ENCODE results near the gene ARL16.

DNA sequence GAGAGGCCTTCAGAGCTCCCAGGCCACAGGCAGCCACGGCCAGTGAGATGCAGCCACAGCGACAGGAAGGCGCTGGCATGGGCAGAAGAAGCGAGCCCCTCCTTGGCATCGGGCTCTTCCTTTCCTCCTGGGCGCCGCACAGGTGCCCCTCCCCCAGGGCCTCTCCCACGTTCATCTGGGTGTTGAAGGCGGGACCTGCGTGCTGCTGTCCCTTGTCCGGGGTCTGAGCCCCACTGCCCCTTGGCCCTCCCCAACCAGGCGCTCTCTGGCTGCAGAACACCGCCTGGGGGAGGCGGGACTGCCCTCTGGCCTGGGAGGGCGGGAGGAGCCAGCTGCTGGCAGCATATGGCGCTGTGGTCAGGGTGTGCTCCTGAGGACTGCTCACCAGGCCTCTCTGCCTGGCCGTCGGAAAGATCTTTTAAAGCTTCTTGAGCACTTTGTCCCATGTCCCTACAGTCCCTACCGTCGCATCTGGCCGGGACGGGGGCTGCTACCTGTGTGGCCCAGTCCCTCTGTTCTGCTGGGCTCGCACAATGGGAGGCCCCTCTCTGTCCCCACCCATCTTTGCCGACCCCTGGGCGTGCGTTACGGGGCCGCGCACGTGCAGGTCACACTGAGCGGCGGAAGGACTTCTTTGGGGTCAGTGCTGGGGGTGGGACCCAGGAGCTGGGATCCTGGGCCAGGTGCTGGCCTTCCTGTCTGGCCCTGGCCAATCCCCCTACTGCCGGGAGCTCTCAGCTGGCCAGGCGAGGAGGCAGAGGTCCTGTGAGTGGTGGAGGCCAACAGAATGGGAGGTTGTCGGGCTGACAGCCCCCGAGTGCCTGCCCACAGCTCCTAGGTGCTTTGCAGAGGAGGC is 30.2 kb upstream of the ARL16 start:
- TF ChIP-seq, protein P1, sequence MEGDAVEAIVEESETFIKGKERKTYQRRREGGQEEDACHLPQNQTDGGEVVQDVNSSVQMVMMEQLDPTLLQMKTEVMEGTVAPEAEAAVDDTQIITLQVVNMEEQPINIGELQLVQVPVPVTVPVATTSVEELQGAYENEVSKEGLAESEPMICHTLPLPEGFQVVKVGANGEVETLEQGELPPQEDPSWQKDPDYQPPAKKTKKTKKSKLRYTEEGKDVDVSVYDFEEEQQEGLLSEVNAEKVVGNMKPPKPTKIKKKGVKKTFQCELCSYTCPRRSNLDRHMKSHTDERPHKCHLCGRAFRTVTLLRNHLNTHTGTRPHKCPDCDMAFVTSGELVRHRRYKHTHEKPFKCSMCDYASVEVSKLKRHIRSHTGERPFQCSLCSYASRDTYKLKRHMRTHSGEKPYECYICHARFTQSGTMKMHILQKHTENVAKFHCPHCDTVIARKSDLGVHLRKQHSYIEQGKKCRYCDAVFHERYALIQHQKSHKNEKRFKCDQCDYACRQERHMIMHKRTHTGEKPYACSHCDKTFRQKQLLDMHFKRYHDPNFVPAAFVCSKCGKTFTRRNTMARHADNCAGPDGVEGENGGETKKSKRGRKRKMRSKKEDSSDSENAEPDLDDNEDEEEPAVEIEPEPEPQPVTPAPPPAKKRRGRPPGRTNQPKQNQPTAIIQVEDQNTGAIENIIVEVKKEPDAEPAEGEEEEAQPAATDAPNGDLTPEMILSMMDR (IDR thresholded peaks at IDR 0.05; ENCODE audit: low read depth, low read length, missing input control) = no peak
- peak; percentile 66 for TF ChIP-seq SP1 (IDR thresholded peaks at IDR 0.05)
- TF ChIP-seq RAD21 (IDR thresholded peaks at IDR 0.05) = peak in 1 of 2 donors; percentile 25
- TF ChIP-seq, protein P2, sequence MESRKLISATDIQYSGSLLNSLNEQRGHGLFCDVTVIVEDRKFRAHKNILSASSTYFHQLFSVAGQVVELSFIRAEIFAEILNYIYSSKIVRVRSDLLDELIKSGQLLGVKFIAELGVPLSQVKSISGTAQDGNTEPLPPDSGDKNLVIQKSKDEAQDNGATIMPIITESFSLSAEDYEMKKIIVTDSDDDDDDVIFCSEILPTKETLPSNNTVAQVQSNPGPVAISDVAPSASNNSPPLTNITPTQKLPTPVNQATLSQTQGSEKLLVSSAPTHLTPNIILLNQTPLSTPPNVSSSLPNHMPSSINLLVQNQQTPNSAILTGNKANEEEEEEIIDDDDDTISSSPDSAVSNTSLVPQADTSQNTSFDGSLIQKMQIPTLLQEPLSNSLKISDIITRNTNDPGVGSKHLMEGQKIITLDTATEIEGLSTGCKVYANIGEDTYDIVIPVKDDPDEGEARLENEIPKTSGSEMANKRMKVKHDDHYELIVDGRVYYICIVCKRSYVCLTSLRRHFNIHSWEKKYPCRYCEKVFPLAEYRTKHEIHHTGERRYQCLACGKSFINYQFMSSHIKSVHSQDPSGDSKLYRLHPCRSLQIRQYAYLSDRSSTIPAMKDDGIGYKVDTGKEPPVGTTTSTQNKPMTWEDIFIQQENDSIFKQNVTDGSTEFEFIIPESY (IDR thresholded peaks at IDR 0.05) = no peak
- TF ChIP-seq JUND (IDR thresholded peaks at IDR 0.05) = no peak
- no peak for TF ChIP-seq TAF1 (conservative IDR thresholded peaks at IDR 0.05)
- TF ChIP-seq, protein P3, sequence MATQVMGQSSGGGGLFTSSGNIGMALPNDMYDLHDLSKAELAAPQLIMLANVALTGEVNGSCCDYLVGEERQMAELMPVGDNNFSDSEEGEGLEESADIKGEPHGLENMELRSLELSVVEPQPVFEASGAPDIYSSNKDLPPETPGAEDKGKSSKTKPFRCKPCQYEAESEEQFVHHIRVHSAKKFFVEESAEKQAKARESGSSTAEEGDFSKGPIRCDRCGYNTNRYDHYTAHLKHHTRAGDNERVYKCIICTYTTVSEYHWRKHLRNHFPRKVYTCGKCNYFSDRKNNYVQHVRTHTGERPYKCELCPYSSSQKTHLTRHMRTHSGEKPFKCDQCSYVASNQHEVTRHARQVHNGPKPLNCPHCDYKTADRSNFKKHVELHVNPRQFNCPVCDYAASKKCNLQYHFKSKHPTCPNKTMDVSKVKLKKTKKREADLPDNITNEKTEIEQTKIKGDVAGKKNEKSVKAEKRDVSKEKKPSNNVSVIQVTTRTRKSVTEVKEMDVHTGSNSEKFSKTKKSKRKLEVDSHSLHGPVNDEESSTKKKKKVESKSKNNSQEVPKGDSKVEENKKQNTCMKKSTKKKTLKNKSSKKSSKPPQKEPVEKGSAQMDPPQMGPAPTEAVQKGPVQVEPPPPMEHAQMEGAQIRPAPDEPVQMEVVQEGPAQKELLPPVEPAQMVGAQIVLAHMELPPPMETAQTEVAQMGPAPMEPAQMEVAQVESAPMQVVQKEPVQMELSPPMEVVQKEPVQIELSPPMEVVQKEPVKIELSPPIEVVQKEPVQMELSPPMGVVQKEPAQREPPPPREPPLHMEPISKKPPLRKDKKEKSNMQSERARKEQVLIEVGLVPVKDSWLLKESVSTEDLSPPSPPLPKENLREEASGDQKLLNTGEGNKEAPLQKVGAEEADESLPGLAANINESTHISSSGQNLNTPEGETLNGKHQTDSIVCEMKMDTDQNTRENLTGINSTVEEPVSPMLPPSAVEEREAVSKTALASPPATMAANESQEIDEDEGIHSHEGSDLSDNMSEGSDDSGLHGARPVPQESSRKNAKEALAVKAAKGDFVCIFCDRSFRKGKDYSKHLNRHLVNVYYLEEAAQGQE (IDR thresholded peaks at IDR 0.05) = peak; percentile 74
